Measurements from ENCODE around the gene CTRB1.
"Not testable (repeated sequence)": the region's sequence is repeated elsewhere in the genome, so short reads cannot be mapped to it uniquely, and the experiment has no call there.

Gene CTRB1

GRCh38 chr16:75238853-75239541 is 20.2 kb downstream of the CTRB1 start:
- H3K4me3 ChIP-seq (ENCODE audit: low read depth, low read length) = no peak overlapping the region
- no peak for DNase-seq (ENCODE audit: low read depth)
- peak; percentile 37 for TF ChIP-seq CTCF (conservative IDR thresholded peaks at IDR 0.05; ENCODE audit: low read depth, low read length)

DNA sequence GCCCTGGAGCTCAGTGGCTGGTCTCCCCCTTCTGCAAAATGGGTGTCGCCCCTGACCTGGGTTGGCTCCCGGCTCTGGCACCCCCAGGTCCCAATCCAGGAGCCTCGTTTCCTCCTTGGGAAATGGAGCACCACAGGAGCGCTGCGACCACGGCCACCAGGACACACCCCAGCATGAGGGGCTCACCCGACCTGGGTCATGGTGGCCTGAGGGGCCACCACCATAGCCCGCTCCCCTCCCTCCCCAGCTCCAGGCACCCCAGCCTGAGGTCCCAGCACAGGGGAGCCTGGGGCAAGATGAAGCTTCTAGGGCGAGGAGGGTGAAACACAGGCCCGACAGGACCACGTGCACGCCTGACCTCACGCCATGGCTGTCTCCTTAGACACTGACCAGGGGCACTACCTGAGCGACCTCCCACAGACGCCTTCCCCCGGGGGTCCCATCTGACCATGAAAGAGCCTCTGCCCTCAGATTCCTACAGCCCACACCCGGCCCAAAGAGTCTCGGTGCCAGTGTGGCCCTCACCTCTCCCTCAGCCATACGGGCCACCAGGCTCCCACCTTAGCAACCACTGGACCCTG is 20.8 kb downstream of the CTRB1 start:
- no peak for TF ChIP-seq CTCF (conservative IDR thresholded peaks at IDR 0.05; ENCODE audit: low read depth, low read length)
- no peak overlapping the region for H3K4me3 ChIP-seq (ENCODE audit: low read depth, low read length)
- no peak for DNase-seq (ENCODE audit: low read depth)

DNA sequence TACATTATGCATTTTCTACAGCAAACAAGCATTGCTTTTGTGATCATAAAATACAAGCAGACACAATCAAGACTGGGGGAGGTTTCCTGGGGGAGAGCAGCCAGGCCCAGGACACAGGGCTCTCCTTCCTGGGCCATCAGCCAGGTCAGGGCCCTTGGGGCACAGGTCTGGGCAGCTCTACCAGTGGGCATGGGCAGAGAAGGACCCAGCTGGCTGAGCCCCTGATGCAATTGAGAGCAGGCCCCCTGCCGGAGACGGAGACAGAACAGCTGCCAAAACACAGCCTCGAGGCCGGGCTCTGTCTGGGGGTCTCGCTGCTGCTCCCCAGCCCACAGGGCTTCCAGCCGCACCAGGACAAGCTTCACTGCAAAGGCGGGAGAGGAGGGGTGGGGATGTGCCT is 21.8 kb downstream of the CTRB1 start:
- H3K4me3 ChIP-seq (ENCODE audit: low read depth, low read length); DNase-seq (ENCODE audit: low read depth): not testable (repeated sequence)
- peak; percentile 19 for TF ChIP-seq CTCF (conservative IDR thresholded peaks at IDR 0.05; ENCODE audit: low read depth, low read length)

DNA sequence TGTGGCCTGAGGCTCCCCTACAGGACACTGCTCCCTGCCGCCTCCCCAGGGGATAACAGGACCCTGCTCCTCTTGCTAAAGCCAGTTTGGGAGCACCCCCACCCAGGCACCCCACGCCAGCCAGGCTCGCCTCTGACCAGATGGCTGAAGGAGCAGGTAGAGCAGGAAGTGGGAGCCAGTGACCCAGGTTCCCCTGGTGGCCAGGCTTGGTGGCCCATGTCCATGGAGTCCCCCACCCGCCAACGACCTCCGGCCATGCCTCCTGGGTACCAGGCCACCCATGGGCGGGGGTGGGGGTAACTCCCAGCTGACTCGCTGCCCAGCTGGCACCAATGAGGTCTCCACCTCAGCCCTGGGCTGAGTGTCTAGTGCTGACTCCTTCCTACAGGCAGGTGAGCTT is 22.6 kb downstream of the CTRB1 start:
- no peak for DNase-seq (ENCODE audit: low read depth)
- TF ChIP-seq CTCF (conservative IDR thresholded peaks at IDR 0.05; ENCODE audit: low read depth, low read length) = no peak
- no peak overlapping the region for H3K4me3 ChIP-seq (ENCODE audit: low read depth, low read length)

GRCh38 chr16:75241955-75242354 is 23.2 kb downstream of the CTRB1 start:
- TF ChIP-seq CTCF (conservative IDR thresholded peaks at IDR 0.05; ENCODE audit: low read depth, low read length) = no peak
- no peak for DNase-seq (ENCODE audit: low read depth)
- H3K4me3 ChIP-seq (ENCODE audit: low read depth, low read length) = no peak overlapping the region

DNA sequence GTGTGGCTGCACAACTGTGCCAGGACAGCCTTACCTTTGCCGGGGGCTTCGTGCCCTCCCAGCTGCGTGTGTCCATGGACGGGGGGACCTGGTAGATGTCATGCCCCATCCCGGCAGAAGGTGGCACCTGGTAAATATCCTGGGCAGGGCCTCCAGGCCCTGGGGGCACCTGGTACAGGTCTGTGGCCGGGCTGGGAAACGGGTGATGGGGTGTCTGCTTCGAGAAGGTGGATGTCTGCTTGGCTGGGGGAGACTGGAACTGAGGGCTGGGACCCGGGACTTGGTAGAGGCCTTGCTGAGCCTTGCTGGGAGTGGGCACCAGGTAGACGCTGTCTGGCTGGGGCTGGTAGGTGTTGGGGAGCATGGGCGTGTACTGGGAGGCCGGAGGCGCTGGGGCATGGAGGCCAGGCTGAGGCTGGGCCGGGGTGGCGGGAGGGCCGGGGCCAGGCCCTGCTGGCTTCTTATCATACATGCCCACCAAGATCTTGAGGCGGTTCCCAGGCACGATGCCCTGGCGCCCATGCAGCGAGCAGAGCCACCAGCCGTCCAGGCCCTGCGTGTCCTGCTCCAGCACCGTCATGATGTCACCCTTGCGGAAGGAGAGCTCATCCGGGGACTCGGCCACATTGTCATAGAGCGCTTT is 23.8 kb downstream of the CTRB1 start:
- not testable (repeated sequence) for DNase-seq (ENCODE audit: low read depth); H3K4me3 ChIP-seq (ENCODE audit: low read depth, low read length)

- DNase-seq (ENCODE audit: low read depth) = no peak
- H3K4me3 ChIP-seq (ENCODE audit: low read depth, low read length) = no peak overlapping the region
- TF ChIP-seq CTCF (conservative IDR thresholded peaks at IDR 0.05; ENCODE audit: low read depth, low read length) = no peak
Observed at GRCh38 chr16:75243667-75244224, 25.0 kb downstream of the CTRB1 start.

Measured in choroid plexus epithelial cell (primary cell).